Measurements from ENCODE around the gene FADS1.

FADS1 gene

GRCh38 chr11:61761440-61762222, 55.2 kb downstream of the FADS1 start:
- Histone ChIP-seq H3K4me3 (ENCODE audit: low read length in 2 of 2) (no peak overlapping the region), H3K36me3 (ENCODE audit: control insufficient read depth in 2 of 2, insufficient read depth in 2 of 2, low read length in 2 of 2) (no peaks in the 10 kb centered on the region), H3K4me1 (ENCODE audit: control insufficient read depth in 2 of 2, insufficient read depth in 2 of 2, low read length in 2 of 2) (peaks cover 10 to 13% of the 10 kb centered on the region in 2 donors), H3K9me3 (ENCODE audit: control insufficient read depth in 2 of 2, low read length in 2 of 2) (no peaks in the 10 kb centered on the region), H3K27me3 (ENCODE audit: control insufficient read depth in 2 of 2, insufficient read depth in 2 of 2, low read length in 2 of 2) (no peaks in the 10 kb centered on the region), H3K9ac (ENCODE audit: low read depth in 1 of 2, low read length in 2 of 2) (no peak overlapping the region), H3K27ac (ENCODE audit: low read depth in 2 of 2, low read length in 2 of 2) (no peak overlapping the region)

- no peak overlapping the region for H3K27ac ChIP-seq (ENCODE audit: low read depth in 2 of 2, low read length in 2 of 2)
- no peak overlapping the region for H3K9ac ChIP-seq (ENCODE audit: low read depth in 1 of 2, low read length in 2 of 2)
- H3K27me3 ChIP-seq (ENCODE audit: control insufficient read depth in 2 of 2, insufficient read depth in 2 of 2, low read length in 2 of 2), result no peaks in the 10 kb centered on the region
- H3K36me3 ChIP-seq (ENCODE audit: control insufficient read depth in 2 of 2, insufficient read depth in 2 of 2, low read length in 2 of 2), result no peaks in the 10 kb centered on the region
- H3K4me3 ChIP-seq (ENCODE audit: low read length in 2 of 2), result no peak overlapping the region
- H3K4me1 ChIP-seq (ENCODE audit: control insufficient read depth in 2 of 2, insufficient read depth in 2 of 2, low read length in 2 of 2), result peaks cover 17 to 20% of the 10 kb centered on the region in 2 donors
- no peaks in the 10 kb centered on the region for H3K9me3 ChIP-seq (ENCODE audit: control insufficient read depth in 2 of 2, low read length in 2 of 2)
Measured at GRCh38 chr11:61760946-61761345, 55.9 kb downstream of the FADS1 start.

- Histone ChIP-seq H3K9ac (ENCODE audit: low read depth in 1 of 2, low read length in 2 of 2) (peak overlapping the region; percentile 24 to 26), H3K27ac (ENCODE audit: low read depth in 2 of 2, low read length in 2 of 2) (peak overlapping the region; percentile 10 to 80), H3K36me3 (ENCODE audit: control insufficient read depth in 2 of 2, insufficient read depth in 2 of 2, low read length in 2 of 2) (no peaks in the 10 kb centered on the region), H3K4me1 (ENCODE audit: control insufficient read depth in 2 of 2, insufficient read depth in 2 of 2, low read length in 2 of 2) (peaks cover 25 to 28% of the 10 kb centered on the region in 2 donors), H3K4me3 (ENCODE audit: low read length in 2 of 2) (peak overlapping the region; percentile 32 to 60), H3K9me3 (ENCODE audit: control insufficient read depth in 2 of 2, low read length in 2 of 2) (no peaks in the 10 kb centered on the region), H3K27me3 (ENCODE audit: control insufficient read depth in 2 of 2, insufficient read depth in 2 of 2, low read length in 2 of 2) (no peaks in the 10 kb centered on the region)
Measured at GRCh38 chr11:61757213-61757862, 59.5 kb downstream of the FADS1 start.

- Histone ChIP-seq H3K4me1 (ENCODE audit: control insufficient read depth in 2 of 2, insufficient read depth in 2 of 2, low read length in 2 of 2) (peaks cover 31 to 32% of the 10 kb centered on the region in 2 donors), H3K9me3 (ENCODE audit: control insufficient read depth in 2 of 2, low read length in 2 of 2) (no peaks in the 10 kb centered on the region), H3K27ac (ENCODE audit: low read depth in 2 of 2, low read length in 2 of 2) (peak overlapping the region; percentile 51 to 80), H3K4me3 (ENCODE audit: low read length in 2 of 2) (peak overlapping the region; percentile 32 to 60), H3K27me3 (ENCODE audit: control insufficient read depth in 2 of 2, insufficient read depth in 2 of 2, low read length in 2 of 2) (peaks cover 0 to 5% of the 10 kb centered on the region in 2 donors), H3K36me3 (ENCODE audit: control insufficient read depth in 2 of 2, insufficient read depth in 2 of 2, low read length in 2 of 2) (no peaks in the 10 kb centered on the region), H3K9ac (ENCODE audit: low read depth in 1 of 2, low read length in 2 of 2) (peak overlapping the region; percentile 41 to 53)
Measured at GRCh38 chr11:61756452-61757212, 60.2 kb downstream of the FADS1 start.

GRCh38 chr11:61756147-61756451, 60.7 kb downstream of the FADS1 start:
- H3K27ac ChIP-seq (ENCODE audit: low read depth in 2 of 2, low read length in 2 of 2), result peak overlapping the region; percentile 51 to 80
- H3K9me3 ChIP-seq (ENCODE audit: control insufficient read depth in 2 of 2, low read length in 2 of 2), result no peaks in the 10 kb centered on the region
- H3K9ac ChIP-seq (ENCODE audit: low read depth in 1 of 2, low read length in 2 of 2), result peak overlapping the region in 1 of 2 donors; percentile 53
- no peak overlapping the region for H3K4me3 ChIP-seq (ENCODE audit: low read length in 2 of 2)
- peaks cover 30 to 31% of the 10 kb centered on the region in 2 donors for H3K4me1 ChIP-seq (ENCODE audit: control insufficient read depth in 2 of 2, insufficient read depth in 2 of 2, low read length in 2 of 2)
- peaks cover 0 to 5% of the 10 kb centered on the region in 2 donors for H3K27me3 ChIP-seq (ENCODE audit: control insufficient read depth in 2 of 2, insufficient read depth in 2 of 2, low read length in 2 of 2)
- no peaks in the 10 kb centered on the region for H3K36me3 ChIP-seq (ENCODE audit: control insufficient read depth in 2 of 2, insufficient read depth in 2 of 2, low read length in 2 of 2)

- H3K4me1 ChIP-seq (ENCODE audit: control insufficient read depth in 2 of 2, insufficient read depth in 2 of 2, low read length in 2 of 2), result peaks cover 30 to 31% of the 10 kb centered on the region in 2 donors
- H3K27ac ChIP-seq (ENCODE audit: low read depth in 2 of 2, low read length in 2 of 2), result no peak overlapping the region
- no peak overlapping the region for H3K9ac ChIP-seq (ENCODE audit: low read depth in 1 of 2, low read length in 2 of 2)
- no peak overlapping the region for H3K4me3 ChIP-seq (ENCODE audit: low read length in 2 of 2)
- H3K9me3 ChIP-seq (ENCODE audit: control insufficient read depth in 2 of 2, low read length in 2 of 2), result no peaks in the 10 kb centered on the region
- no peaks in the 10 kb centered on the region for H3K36me3 ChIP-seq (ENCODE audit: control insufficient read depth in 2 of 2, insufficient read depth in 2 of 2, low read length in 2 of 2)
- peaks cover 0 to 5% of the 10 kb centered on the region in 2 donors for H3K27me3 ChIP-seq (ENCODE audit: control insufficient read depth in 2 of 2, insufficient read depth in 2 of 2, low read length in 2 of 2)
Measured at GRCh38 chr11:61754534-61755482, 62.0 kb downstream of the FADS1 start.

- peak overlapping the region in 1 of 2 donors; percentile 78 for H3K9ac ChIP-seq (ENCODE audit: low read depth in 1 of 2, low read length in 2 of 2)
- no peak overlapping the region for H3K27ac ChIP-seq (ENCODE audit: low read depth in 2 of 2, low read length in 2 of 2)
- peaks cover 30 to 31% of the 10 kb centered on the region in 2 donors for H3K4me1 ChIP-seq (ENCODE audit: control insufficient read depth in 2 of 2, insufficient read depth in 2 of 2, low read length in 2 of 2)
- H3K27me3 ChIP-seq (ENCODE audit: control insufficient read depth in 2 of 2, insufficient read depth in 2 of 2, low read length in 2 of 2), result peaks cover 0 to 5% of the 10 kb centered on the region in 2 donors
- no peaks in the 10 kb centered on the region for H3K36me3 ChIP-seq (ENCODE audit: control insufficient read depth in 2 of 2, insufficient read depth in 2 of 2, low read length in 2 of 2)
- peak overlapping the region in 1 of 2 donors; percentile 66 for H3K4me3 ChIP-seq (ENCODE audit: low read length in 2 of 2)
- H3K9me3 ChIP-seq (ENCODE audit: control insufficient read depth in 2 of 2, low read length in 2 of 2), result no peaks in the 10 kb centered on the region
Measured at GRCh38 chr11:61753672-61754071, 63.1 kb downstream of the FADS1 start.

- Histone ChIP-seq H3K4me1 (ENCODE audit: control insufficient read depth in 2 of 2, insufficient read depth in 2 of 2, low read length in 2 of 2) (peaks cover 31 to 32% of the 10 kb centered on the region in 2 donors), H3K4me3 (ENCODE audit: low read length in 2 of 2) (peak overlapping the region; percentile 63 to 66), H3K27ac (ENCODE audit: low read depth in 2 of 2, low read length in 2 of 2) (no peak overlapping the region), H3K36me3 (ENCODE audit: control insufficient read depth in 2 of 2, insufficient read depth in 2 of 2, low read length in 2 of 2) (no peaks in the 10 kb centered on the region), H3K9me3 (ENCODE audit: control insufficient read depth in 2 of 2, low read length in 2 of 2) (no peaks in the 10 kb centered on the region), H3K27me3 (ENCODE audit: control insufficient read depth in 2 of 2, insufficient read depth in 2 of 2, low read length in 2 of 2) (peaks cover 0 to 5% of the 10 kb centered on the region in 2 donors), H3K9ac (ENCODE audit: low read depth in 1 of 2, low read length in 2 of 2) (peak overlapping the region; percentile 52 to 78)
Measured at GRCh38 chr11:61752925-61753521, 63.8 kb downstream of the FADS1 start.

Data from mucosa of rectum (tissue), 2 donors.